LoVo (cell line): ENCODE measurements around the gene GRK5.

Experiments
- DNase-seq: peaks from one replicate; pipeline ENCODE4 v3.0.0-alpha.2; 2016; ENCODE audit warnings: low spot score

GRK5 gene

DNA sequence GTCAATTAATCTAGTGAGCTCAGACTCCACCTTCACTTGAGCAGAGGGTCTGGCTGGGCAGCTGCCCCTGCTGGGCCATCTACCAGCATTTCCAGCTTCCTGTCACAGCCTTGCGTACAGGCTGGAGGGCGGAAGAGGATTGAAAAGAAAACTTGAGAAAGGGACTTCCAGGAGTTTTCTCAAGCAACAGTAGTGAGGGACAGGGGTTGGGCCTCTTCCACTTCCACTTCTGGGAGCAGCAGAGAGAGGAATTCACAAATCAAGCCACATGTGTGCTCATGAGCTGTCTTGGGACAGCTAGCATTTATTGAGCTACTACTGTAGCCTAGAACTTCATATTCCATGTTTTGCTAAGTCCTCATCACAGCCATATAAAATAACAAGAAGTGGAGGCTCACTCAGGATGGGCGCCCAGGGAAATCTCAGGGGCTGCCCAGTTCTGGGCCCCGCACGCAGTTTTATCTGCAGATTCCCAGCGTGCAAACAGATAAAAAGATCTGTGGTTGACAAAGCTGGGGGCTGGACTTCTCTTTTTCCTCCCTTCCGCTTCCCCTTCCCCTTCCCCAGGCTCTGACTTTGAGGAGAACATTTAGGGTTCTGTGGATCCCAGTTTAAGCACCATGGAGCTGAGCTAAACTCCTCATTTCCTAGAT is 199.4 kb downstream of the GRK5 start:
- no peak for DNase-seq

DNA sequence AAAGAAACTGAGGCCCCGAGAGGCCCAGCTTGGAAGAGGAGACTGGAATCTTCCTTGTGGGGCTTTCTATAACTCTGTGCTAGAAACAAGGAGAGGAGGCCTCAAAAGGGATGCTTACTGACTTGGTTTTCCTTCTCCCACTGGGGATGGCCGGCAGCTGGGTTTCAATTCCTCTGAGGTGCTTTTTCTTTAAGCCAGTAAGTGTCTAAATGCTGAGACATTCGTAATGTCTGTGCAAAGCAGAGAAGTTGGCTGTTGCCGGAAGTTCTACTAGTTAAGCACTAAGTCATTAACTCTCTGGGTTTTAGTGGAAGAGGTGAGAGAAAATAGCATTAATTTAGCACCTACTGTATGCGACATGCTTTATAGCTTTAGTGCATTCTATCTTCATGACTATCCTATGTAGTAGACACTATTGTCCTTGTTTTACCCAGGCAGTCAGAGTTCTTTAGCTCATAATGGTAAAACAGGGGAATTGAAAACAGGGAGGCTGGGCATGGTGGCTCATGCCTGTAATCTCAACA is 199.9 kb downstream of the GRK5 start:
- DNase-seq, result no peak

DNA sequence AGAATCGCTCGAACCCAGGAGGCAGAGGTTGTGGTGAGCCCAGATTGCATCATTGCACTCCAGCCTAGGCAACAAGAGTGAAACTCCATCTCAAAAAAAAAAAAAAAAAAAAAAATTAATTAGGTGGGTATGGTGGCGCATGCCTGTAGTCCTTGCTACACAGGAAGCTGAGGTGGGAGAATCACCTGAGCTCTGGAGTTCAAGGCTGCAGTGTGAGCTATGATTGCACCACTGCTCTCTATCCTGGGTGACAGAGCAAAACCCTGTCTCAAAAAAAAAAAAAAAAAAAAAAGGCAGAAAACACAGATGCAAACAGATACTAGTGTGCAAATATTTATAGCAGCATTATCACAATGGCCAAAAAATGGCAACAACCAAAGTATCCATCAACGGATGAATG is 200.7 kb downstream of the GRK5 start:
- no peak for DNase-seq

DNA sequence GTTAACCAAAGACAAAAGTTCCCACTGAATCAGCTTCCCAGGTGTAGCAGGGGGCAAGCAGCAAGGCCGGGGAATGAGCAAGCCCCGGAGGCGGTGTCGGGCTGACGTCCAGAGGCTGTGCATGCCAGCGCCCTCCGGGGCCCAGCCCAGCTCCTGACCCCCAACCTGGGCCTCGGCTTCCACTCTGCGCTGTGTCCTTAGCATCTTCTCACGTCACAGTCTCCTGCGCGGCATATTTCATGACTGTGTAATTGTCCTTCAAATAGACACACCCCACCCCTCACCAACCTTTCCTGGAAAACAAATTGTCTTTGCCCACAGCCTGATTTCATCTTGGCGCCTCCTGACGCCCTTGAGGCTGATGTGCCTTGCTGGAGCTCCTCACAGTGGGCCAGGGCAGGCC is 201.6 kb downstream of the GRK5 start:
- DNase-seq, result no peak

DNA sequence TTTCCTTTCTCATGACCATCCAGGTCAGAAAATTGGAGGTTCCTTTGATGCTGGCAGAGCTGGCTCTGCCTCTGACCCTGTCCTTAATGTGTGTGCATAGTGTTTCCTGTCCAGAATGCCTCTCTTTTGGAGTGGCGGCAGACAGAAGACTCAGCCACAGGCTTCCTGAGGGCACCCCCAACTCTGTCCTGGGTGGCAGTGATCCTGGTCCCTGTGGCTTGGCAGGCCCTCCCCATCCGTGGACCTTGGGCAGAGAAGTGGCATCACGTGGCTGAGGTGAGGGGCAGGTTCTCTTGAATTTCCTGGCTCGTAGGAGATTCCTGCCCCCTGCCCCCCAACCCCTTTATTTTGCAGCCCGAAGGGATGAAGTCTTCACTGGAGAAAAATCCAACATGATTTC is 202.0 kb downstream of the GRK5 start:
- DNase-seq, result no peak

- DNase-seq, result no peak
Observed at GRCh38 chr10:119409906-119410305, 202.5 kb downstream of the GRK5 start.

DNA sequence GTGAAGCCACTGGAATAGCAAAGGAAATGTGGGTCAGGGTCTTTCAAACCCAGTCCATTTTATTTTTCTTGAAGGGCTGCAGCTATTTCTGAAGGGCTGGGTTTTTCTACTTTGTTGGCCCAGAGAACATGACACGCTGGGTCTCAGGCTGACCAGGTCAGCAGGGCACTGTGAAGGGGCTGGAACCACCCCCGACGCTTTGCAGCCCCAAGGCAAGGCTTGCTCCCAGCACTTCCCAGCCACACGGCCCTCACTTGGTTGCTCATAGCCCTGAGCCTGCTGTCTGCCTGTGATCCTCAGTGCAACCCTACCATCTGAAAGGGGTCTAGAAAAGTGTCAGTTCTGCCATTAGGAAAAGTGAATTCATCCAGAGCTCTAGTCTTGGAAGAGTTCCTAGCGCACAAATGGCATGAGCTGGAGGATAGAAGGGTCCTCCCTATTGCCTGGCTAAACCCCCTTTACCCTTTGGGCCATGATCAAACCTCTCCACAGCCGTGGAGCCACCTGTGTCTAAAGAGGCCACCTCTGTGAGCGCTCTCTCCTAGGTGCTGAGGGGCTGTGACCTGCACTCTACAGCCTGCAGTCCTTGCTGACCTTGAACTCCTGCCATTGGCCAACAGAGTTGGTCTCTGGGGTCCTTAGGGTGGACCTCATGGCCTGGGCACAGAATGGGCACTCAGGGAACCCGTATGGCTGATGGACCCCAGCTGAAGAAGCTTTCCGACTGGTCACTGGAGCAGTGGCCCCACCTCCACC is 203.2 kb downstream of the GRK5 start:
- no peak for DNase-seq

GRCh38 chr10:119412244-119413092 is 205.1 kb downstream of the GRK5 start:
- DNase-seq, result no peak

GRCh38 chr10:119413093-119413453 is 205.7 kb downstream of the GRK5 start:
- DNase-seq, result no peak

DNA sequence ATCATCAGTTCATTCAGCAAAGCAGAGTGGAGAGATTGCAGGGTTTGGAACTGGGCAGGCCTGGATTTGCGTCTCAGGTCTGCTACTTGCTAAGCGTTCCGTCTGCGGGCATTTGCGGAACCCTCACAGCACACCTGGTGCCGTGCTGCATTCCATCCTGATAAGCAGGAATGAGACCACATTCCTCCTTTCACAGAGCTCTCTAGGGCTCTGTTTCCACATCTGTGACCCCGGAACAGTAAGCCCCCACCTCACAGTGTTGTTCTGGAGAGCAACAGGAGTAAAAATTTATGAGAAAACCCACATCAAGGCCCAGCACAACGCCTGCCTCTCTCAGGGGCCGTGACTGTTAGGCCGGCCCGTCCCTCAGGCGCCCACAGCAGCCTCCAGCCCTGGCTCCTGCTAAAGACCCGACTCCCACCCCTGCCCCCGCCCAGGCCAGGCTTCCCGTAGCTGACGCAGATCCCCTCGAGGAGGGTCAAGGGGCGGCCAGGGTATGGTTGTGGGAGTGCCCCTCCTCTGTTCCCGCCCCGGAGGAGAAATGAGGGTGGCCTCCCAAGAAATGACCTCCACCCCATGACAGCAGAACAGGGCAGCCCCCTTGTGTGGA is 206.2 kb downstream of the GRK5 start:
- no peak for DNase-seq

GRCh38 chr10:119414081-119414611 is 206.8 kb downstream of the GRK5 start:
- no peak for DNase-seq

DNA sequence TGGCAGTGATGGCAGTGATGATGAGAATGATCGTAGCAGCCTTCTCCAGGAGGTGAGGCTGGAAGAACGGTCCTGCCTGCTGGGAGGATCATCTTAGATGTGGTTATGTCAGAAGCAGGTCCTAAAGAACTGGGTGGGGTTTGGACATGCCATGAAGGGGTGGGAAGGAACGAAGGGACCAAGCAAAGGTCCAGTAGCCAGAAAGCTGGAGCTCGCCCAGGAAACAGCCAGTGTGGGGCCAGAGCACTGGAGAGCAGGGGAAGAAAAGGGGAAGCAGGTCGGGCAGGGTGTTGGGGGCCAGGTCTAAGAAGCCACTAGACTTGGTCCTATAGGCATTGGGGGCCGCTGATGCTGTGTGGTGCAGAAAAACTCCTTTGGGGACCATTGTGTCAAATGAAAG is 207.8 kb downstream of the GRK5 start:
- DNase-seq, result no peak

DNA sequence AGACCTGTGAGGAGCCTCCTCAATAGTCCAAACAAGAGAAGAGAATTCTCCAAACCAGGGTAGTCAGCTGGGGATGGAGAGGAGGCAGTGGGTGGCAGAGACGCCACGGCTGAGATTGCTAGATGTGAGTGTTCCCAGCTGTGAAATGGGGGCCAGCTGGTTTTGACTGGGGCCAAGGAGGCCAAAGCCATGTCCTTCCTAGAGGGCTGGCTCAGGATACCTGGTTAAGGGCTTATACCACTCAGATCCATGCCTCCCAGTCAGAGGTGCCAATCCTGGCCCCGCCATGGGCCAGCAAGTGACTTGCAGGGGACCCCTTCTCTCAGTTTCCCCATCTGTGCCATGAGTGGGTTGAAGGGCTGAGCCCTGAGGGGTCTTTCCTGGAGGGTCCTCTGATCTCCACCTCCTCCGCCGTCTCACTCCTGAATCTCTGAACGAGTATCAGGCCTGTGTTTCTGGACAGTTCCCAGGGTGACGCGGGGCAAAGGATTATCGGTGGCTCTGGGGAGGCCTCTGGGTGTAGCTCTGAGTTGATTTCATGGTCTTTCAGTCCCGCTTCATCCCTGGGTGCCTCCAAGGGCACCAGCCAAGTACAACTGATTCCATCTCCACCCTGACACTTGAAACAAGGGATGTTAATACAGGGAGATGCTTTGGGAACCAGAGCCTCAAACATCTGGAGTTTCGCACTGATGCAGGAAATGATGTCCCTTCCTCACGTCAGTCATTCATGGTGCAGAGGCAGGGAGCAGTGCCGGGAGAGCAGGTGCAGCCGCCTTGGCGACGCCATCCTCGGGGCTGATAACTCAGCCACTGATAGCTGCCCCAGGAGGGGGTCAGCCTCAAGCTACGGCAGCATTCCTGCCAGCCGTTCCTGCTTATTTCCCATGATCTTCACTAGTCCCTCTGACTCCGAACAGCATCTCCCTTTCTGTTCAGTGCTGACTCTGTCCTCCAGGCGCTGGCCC is 208.4 kb downstream of the GRK5 start:
- DNase-seq, result no peak

- DNase-seq, result peak; percentile 55
Observed at GRCh38 chr10:119416855-119417254, 209.5 kb downstream of the GRK5 start.

GRCh38 chr10:119417852-119418251 is 210.5 kb downstream of the GRK5 start:
- no peak for DNase-seq

DNA sequence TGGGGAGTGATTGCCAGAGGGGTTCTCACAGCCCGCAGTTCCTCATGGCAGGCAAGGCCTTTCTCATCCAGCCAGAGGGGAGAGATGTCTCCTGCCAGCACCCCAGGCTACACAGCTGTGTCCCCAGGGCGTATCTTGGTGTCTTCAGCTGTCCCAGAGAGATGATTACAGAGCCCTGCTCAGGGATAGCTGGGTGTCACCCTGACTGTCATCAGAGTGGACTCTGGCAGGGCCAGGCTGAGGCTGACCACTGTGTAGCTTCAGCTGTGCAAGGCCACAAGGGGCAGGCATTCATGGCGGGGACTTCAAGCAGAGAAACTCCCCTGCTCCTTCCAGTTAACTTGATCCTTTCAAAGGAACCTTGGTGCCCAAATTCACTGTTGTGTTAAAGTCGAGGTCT is 211.0 kb downstream of the GRK5 start:
- DNase-seq, result no peak

GRCh38 chr10:119419931-119420330 is 212.6 kb downstream of the GRK5 start:
- no peak for DNase-seq

DNA sequence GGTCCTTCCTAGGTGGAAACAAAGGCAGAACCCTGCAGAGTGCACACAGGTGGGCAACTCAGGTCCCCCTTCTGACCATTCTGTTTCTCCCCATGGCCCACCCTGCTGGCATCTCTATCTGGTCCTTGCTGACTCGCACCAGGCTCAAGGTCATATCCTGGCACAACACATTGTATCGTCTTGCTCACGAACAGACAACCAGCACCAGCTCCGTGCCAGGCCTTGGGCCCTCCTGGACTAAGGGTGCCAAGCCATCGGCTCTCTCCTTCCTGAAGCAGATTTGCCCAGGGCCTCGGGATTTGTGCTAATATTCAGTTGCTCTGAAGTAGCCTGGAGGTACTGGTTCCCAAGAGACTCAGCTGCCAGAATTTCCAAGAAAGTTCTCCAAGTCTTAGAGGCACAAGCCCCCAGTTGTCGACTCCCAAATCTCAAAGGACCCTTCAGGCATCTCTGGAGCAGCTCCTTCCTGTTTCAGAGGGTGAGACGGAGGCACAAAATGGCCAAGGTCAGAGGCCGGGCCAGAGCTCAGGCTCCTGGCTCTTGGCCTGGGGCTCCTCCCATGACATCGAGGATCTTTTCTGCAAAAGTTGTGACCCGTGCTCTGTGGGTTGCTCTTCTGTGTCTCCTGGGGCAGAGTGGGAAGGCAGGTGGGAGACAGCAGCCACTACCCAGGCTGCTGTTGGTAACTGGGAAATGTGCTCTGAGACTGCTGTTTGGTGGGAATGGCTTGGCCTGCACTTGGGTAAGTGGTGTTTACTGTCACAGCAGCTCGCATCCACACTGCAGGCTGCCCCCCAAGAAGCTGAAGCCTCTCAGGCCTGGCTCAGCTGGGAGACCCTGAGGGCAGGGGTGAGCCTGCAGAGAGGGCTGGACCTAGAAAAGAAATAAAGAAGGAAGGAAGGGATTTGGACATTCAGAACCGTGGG is 213.8 kb downstream of the GRK5 start:
- DNase-seq, result no peak

DNA sequence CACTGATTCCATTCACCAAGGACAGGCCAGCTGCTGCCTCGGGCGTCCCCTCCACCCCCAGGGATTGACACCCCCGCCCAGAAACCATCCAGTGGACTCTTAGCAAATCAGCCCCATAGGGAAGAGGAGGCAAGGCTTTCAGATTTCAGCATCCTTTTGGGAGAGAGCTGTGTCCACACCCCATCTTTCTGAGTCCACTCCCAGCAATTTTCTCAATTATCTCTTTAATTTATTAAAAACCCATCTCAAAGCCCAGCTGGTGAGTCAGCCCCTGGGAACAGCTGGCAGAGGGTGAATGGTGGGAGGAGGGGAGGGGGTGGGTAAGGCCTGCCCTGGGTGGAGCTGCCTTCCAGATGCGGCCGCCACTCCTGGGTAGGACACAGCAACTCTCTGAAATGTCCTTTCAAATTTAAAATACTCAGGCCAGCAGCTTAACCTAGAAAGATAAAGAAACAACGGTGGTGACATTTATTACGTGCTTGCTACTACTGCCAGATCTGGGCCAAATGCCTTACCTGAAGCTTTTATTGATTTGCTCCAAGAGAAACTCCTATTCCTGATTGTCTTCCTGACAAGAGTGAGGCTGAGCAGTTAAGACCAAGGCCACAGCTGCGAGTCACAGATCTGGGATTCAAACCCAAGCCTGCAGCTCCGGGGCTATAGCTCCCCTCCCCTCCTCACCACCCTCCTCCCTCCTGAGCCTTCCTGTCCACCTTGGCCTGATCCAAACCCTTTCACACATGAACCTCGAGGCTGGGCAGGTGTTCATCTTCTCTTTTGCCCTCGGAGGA is 214.7 kb downstream of the GRK5 start:
- no peak for DNase-seq
